IMR-90 (cell line): ENCODE results near the gene AUH. TPM values are rescaled to one million over a fixed set of nuclear protein-coding genes. Genes with fewer than 3 reads are reported as not detected.

Source experiments
- ATAC-seq: fragments of 200-7000 bp; cut with Tn5 transposase; 2 replicates; pipeline ENCODE4 v1.9.1; 2020; ENCODE audit warnings: low read depth, mild to moderate bottlenecking, moderate library complexity
- BruUV-seq: library from RNA; stranded (reverse); fragments of 400-500 nt; replicated peaks from 2 replicates; lab custom pipeline; 2021; lab: Mats Ljungman, UMichigan
- CTCF ChIA-PET: fragments of 300-600 bp; formaldehyde crosslinking; extraction: SDS; loops from one replicate; lab custom pipeline; 2021; ENCODE audit warnings: antibody characterized with exemption; lab: Yijun Ruan, JAX
- POLR2A ChIA-PET: fragments of 300-600 bp; sonication (Branson Sonifier 250); formaldehyde crosslinking; loops from one replicate; lab custom pipeline; 2022; ENCODE audit warnings: antibody characterized with exemption; ENCODE audit not compliant: unreplicated experiment; lab: Charles Lee
- DNase-seq: peaks from one replicate; pipeline ENCODE4 v3.0.0; 2013
- H2AFZ ChIP-seq: replicated peaks from 2 replicates; pipeline ENCODE3; 2013; ENCODE audit warnings: low read length, mild to moderate bottlenecking; ENCODE audit not compliant: poor library complexity
- H2AK5ac ChIP-seq: 2 replicates; pipeline ENCODE4 v1.6.1; 2013; ENCODE audit warnings: low read depth, low read length, inconsistent platforms
- H2AK9ac ChIP-seq: replicated peaks from 2 replicates; pipeline ENCODE3; 2013; ENCODE audit warnings: mild to moderate bottlenecking, low read depth, low read length, moderate library complexity; ENCODE audit not compliant: poor library complexity
- H2BK120ac ChIP-seq: 2 replicates; pipeline ENCODE4 v1.6.1; 2013; ENCODE audit warnings: low read depth, low read length, inconsistent platforms
- H2BK15ac ChIP-seq: 3 replicates; pipeline ENCODE4 v1.6.1; 2013; ENCODE audit warnings: low read depth, low read length, inconsistent platforms
- H2BK20ac ChIP-seq: 2 replicates; pipeline ENCODE4 v1.6.1; 2013; ENCODE audit warnings: low read depth, mild to moderate bottlenecking, inconsistent platforms, low read length, moderate library complexity
- H2BK5ac ChIP-seq: 2 replicates; pipeline ENCODE4 v1.6.1; 2013; ENCODE audit warnings: mild to moderate bottlenecking, low read depth, low read length, inconsistent platforms; ENCODE audit not compliant: poor library complexity, severe bottlenecking
- H3K14ac ChIP-seq: replicated peaks from 2 replicates; pipeline ENCODE4 v1.6.1; 2013; ENCODE audit warnings: low read depth, low read length, inconsistent platforms
- H3K18ac ChIP-seq: 2 replicates; pipeline ENCODE4 v1.6.1; 2013; ENCODE audit warnings: low read depth, low read length, control low read depth
- H3K23ac ChIP-seq: 2 replicates; pipeline ENCODE4 v1.6.1; 2013; ENCODE audit warnings: low read depth, low read length, inconsistent platforms
- H3K27ac ChIP-seq: 2 replicates; pipeline ENCODE4 v1.5.1; 2013; ENCODE audit warnings: mild to moderate bottlenecking, control low read depth, low read length; ENCODE audit not compliant: insufficient read depth
- H3K27me3 ChIP-seq: 2 replicates; pipeline ENCODE4 v1.6.1; 2013; ENCODE audit warnings: low read length; ENCODE audit not compliant: control insufficient read depth, insufficient read depth
- H3K36me3 ChIP-seq: 2 replicates; pipeline ENCODE4 v1.6.1; 2013; ENCODE audit warnings: low read length, mixed read lengths; ENCODE audit not compliant: control insufficient read depth, insufficient read depth
- H3K4ac ChIP-seq: 2 replicates; pipeline ENCODE4 v1.6.1; 2013; ENCODE audit warnings: low read depth, low read length, inconsistent platforms
- H3K4me1 ChIP-seq: 2 replicates; pipeline ENCODE4 v1.6.1; 2013; ENCODE audit warnings: low read length, mixed read lengths; ENCODE audit not compliant: control insufficient read depth, insufficient read depth
- H3K4me2 ChIP-seq: 2 replicates; pipeline ENCODE4 v1.6.1; 2013; ENCODE audit warnings: low read depth, mild to moderate bottlenecking, control low read depth, low read length, moderate library complexity
- H3K4me3 ChIP-seq: 2 replicates; pipeline ENCODE4 v1.5.1; 2013; ENCODE audit warnings: low read depth, mild to moderate bottlenecking, control low read depth, low read length, moderate library complexity; ENCODE audit not compliant: insufficient read depth
- H3K56ac ChIP-seq: 2 replicates; pipeline ENCODE4 v1.6.1; 2013; ENCODE audit warnings: low read length, inconsistent platforms; ENCODE audit not compliant: insufficient read depth; ENCODE audit errors: extremely low read depth
- H3K79me1 ChIP-seq, 2 experiments: 2 replicates each; pipeline ENCODE4 v1.6.1; 2013; ENCODE audit warnings: low read length in 2 of 2, inconsistent platforms in 1 of 2, low read depth in 1 of 2
- H3K9ac ChIP-seq: 2 replicates; pipeline ENCODE4 v1.6.1; 2013; ENCODE audit warnings: low read depth, low read length, control low read depth
- H3K9me1 ChIP-seq: 2 replicates; pipeline ENCODE4 v1.6.1; 2013; ENCODE audit warnings: low read length, inconsistent platforms; ENCODE audit not compliant: insufficient read depth
- H3K9me3 ChIP-seq: 2 replicates; pipeline ENCODE4 v1.6.1; 2013; ENCODE audit warnings: low read length; ENCODE audit not compliant: control insufficient read depth, insufficient read depth
- H4K20me1 ChIP-seq: 2 replicates; pipeline ENCODE4 v1.6.1; 2013; ENCODE audit warnings: low read length, inconsistent platforms; ENCODE audit not compliant: insufficient read depth
- H4K5ac ChIP-seq: 2 replicates; pipeline ENCODE4 v1.6.1; 2013; ENCODE audit warnings: mild to moderate bottlenecking, low read depth, low read length, control low read depth
- H4K8ac ChIP-seq, 2 experiments: 2 replicates each; pipeline ENCODE4 v1.6.1; 2013; ENCODE audit warnings: low read depth in 2 of 2, low read length in 2 of 2, control low read depth in 1 of 2, inconsistent platforms in 1 of 2
- H4K91ac ChIP-seq: 2 replicates; pipeline ENCODE4 v1.6.1; 2013; ENCODE audit warnings: low read depth, low read length, inconsistent platforms; ENCODE audit not compliant: insufficient read depth
- CEBPB ChIP-seq: IDR thresholded peaks from 2 replicates; pipeline ENCODE4 v1.6.1; 2012; ENCODE audit warnings: low read depth, low read length, improper control_type of control experiment
- MAFK ChIP-seq: IDR thresholded peaks from 2 replicates; pipeline ENCODE4 v1.6.1; 2012; ENCODE audit warnings: low read depth, low read length, improper control_type of control experiment
- NFE2L2 ChIP-seq: fragments of 150-350 bp; IDR thresholded peaks from 2 replicates; pipeline ENCODE4 v1.6.1; 2016; ENCODE audit warnings: low read depth, mild to moderate bottlenecking, low read length
- POLR2A ChIP-seq: IDR thresholded peaks from 2 replicates; pipeline ENCODE4 v1.6.1; 2012; ENCODE audit warnings: mild to moderate bottlenecking, low read depth, low read length
- SMC3 ChIP-seq: fragments of 150-350 bp; IDR thresholded peaks from 2 replicates; pipeline ENCODE4 v1.6.1; 2016; ENCODE audit warnings: low read depth, mild to moderate bottlenecking, antibody characterized with exemption, low read length, moderate library complexity
- WGBS, 2 experiments: methylation state at CpG; one replicate each; pipeline versions ENCODE4 v1.1.5 to v1.1.7; 2013; ENCODE audit warnings: missing lambda C conversion rate in 2 of 2; ENCODE audit not compliant: insufficient read length in 1 of 2; ENCODE audit errors: extremely low coverage in 2 of 2; 5-methylcytosine and 5-hydroxymethylcytosine counted together
- dilution Hi-C: fragments of 300-500 bp; cut with HindIII; formaldehyde crosslinking; loops from one replicate; pipeline ENCODE4 v1.14.3; 2018; ENCODE audit warnings: low sequenced_read_pairs; ENCODE audit not compliant: unreplicated experiment
- in situ Hi-C: fragments of 300-500 bp; cut with MboI; formaldehyde crosslinking; loops from 3 replicates; pipeline ENCODE4 v1.14.3; 2019; ENCODE audit warnings: low sequenced_read_pairs, inconsistent platforms, mixed read lengths
- intact Hi-C: fragments of 100-400 bp; cut with micrococcal nuclease; formaldehyde crosslinking; loops from 2 replicates; pipeline ENCODE4 v1.10.0; 2022
- polyA plus RNA-seq, 3 experiments: library from polyadenylated mRNA; depleted of rRNA; stranded (reverse); fragments of >200 nt; gene quantifications; 2 replicates each; pipeline ENCODE4 v1.2.3, GENCODE V29; 2012; ENCODE audit warnings: low replicate concordance in 1 of 3
- total RNA-seq: library from RNA; depleted of rRNA; stranded (reverse); fragments of >200 nt; gene quantifications from 2 replicates; pipeline ENCODE4 v1.2.3, GENCODE V29; 2012

The AUH gene
- total and polyA plus RNA-seq, 2 of the 4 experiments (the other 2 are of a cell fraction), result 5.9 to 8.1 TPM

DNA sequence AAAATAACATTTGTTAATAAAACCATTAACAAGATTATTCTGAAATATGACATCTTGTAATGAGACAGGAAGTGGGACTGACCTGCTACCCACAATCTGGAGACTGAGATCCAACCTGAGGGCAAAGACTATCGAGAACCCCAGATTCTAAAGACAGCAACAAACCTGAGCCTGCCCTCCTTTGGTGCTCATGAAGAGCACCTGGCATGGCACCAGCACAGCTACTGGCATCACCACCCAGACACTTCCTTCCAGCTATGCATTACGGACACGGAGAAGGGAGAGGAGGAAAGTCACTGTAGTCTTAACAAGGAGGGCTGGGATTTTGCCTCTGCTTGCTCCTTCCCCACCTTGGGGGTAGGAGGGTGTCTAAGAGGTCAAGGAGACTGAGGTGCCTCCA lies 105.5 kb downstream of the AUH start:
- H2BK15ac ChIP-seq, result peak overlapping the region; percentile 18; the same call in 2 of the 3 replicates
- no peak overlapping the region; the same call in 1 of the 2 replicates for H4K91ac ChIP-seq
- H3K4ac ChIP-seq, result peak overlapping the region; percentile 67
- DNase-seq, result no peak
- peak overlapping the region; percentile 19; the same call in 1 of the 2 replicates for H4K5ac ChIP-seq
- H3K14ac ChIP-seq, result peak overlapping the region; percentile 94
- H2BK120ac ChIP-seq, result peak overlapping the region; percentile 47
- no peak overlapping the region for H3K27ac ChIP-seq
- H3K18ac ChIP-seq, result peak overlapping the region; percentile 13; the same call in 1 of the 2 replicates
- H3K79me1 ChIP-seq, result peaks cover 0 to 9% of the 10 kb centered on the region in 2 experiments; a peak in 1 of 4 replicates
- H3K4me3 ChIP-seq, result no peak overlapping the region
- 0 out of 2 replicates have a peak overlapping the region, but pooled peaks have one; percentile 7 for H3K23ac ChIP-seq
- TF ChIP-seq MAFK (no peak), POLR2A (no peak), CEBPB (no peak), SMC3 (no peak), NFE2L2 (no peak)
- ATAC-seq, result no peak
- H4K8ac ChIP-seq, result peak overlapping the region in 1 of 2 experiments; percentile 57; a peak in 1 of 4 replicates
- no peaks in the 10 kb centered on the region for H3K36me3 ChIP-seq
- no peak overlapping the region for H3K56ac ChIP-seq
- in situ Hi-C loops (no loop called here), intact Hi-C loops (no loop called here), dilution Hi-C loops (no loop called here)
- CTCF ChIA-PET, result interaction anchor here (0.6 to 1.3 kb wide), 4 partner anchors 140 to 587 kb away, joined by 3 to 5 read pairs (median 3); no protein-coding TSS in a partner anchor
- H2AFZ ChIP-seq, result peak overlapping the region; percentile 62
- no peaks in the 10 kb centered on the region for H3K9me3 ChIP-seq
- no CpG with 5 or more reads among the region's 3 CpGs for WGBS, 2 experiments
- peaks cover 2% of the 10 kb centered on the region for H3K4me1 ChIP-seq
- H3K9ac ChIP-seq, result no peak overlapping the region
- no peak overlapping the region for H3K4me2 ChIP-seq
- H3K27me3 ChIP-seq, result no peaks in the 10 kb centered on the region
- H2AK9ac ChIP-seq, result no peak overlapping the region
- H2BK5ac ChIP-seq, result no peak overlapping the region
- peak overlapping the region; percentile 87 for H2AK5ac ChIP-seq
- peaks cover 6% of the 10 kb centered on the region for H3K9me1 ChIP-seq
- no TSS peak for BruUV-seq
- no peaks in the 10 kb centered on the region for H4K20me1 ChIP-seq
- peak overlapping the region; percentile 80 for H2BK20ac ChIP-seq
- POLR2A ChIA-PET, result no interaction called here
